IPS DF 6.9 (cell line): ENCODE measurements around the gene AIP.
"Not testable (repeated sequence)": the region's sequence is repeated elsewhere in the genome, so short reads cannot be mapped to it uniquely, and the experiment has no call there.

ENCODE experiments used
- DNase-seq: peaks from one replicate; pipeline ENCODE4 v3.0.0-alpha.2; 2013; ENCODE audit warnings: low read depth, low spot score
- H3K27ac ChIP-seq: one replicate; pipeline ENCODE4 v1.5.1; 2013; ENCODE audit warnings: low read length, control low read depth
- H3K27me3 ChIP-seq: 2 replicates; pipeline ENCODE4 v1.6.1; 2013; ENCODE audit warnings: mild to moderate bottlenecking, low read length; ENCODE audit not compliant: control insufficient read depth, insufficient read depth
- H3K36me3 ChIP-seq: 2 replicates; pipeline ENCODE4 v1.6.1; 2013; ENCODE audit warnings: low read length; ENCODE audit not compliant: control insufficient read depth, insufficient read depth
- H3K4me1 ChIP-seq: 2 replicates; pipeline ENCODE4 v1.6.1; 2013; ENCODE audit warnings: low read length; ENCODE audit not compliant: control insufficient read depth, insufficient read depth
- H3K4me3 ChIP-seq: 2 replicates; pipeline ENCODE4 v1.5.1; 2013; ENCODE audit warnings: mild to moderate bottlenecking, low read length
- H3K9me3 ChIP-seq: 2 replicates; pipeline ENCODE4 v1.6.1; 2013; ENCODE audit warnings: low read length, inconsistent platforms; ENCODE audit not compliant: control insufficient read depth, insufficient read depth
- WGBS: extraction: QIAGEN DNeasy Blood & Tissue Kit; methylation state at CpG from one replicate; pipeline ENCODE4 v1.1.7; 2013; ENCODE audit warnings: mixed read lengths, missing lambda C conversion rate; ENCODE audit not compliant: insufficient read length, insufficient coverage; 5-methylcytosine and 5-hydroxymethylcytosine counted together

AIP gene

DNA sequence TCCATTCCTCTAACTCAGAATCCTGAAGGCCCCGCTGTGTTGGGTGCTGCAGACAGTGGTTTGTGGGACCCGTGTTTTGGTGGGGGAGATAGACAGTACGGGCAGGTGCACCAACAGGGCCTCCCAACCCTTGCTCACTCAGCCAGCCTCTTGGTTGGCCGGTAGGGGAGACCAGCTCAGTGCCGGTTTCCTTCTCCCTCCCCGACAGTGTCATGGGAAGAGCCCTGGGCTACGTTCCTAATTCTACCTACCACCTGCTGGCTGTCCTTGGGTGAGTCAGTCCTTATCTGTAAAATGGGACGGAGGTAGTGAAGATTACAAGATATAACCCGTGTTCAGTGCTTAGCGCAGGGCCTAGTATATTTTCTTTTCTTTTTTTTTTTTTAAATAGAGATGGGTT, 19.6 kb upstream of the AIP start:
- Histone ChIP-seq H3K36me3 (no peaks in the 10 kb centered on the region), H3K4me1 (no peaks in the 10 kb centered on the region; the same call in 1 of the 2 replicates), H3K27ac (no peak overlapping the region), H3K27me3 (no peaks in the 10 kb centered on the region), H3K9me3 (no peaks in the 10 kb centered on the region), H3K4me3 (no peak overlapping the region)
- no CpG with 5 or more reads among the region's 10 CpGs for WGBS
- no peak for DNase-seq

DNA sequence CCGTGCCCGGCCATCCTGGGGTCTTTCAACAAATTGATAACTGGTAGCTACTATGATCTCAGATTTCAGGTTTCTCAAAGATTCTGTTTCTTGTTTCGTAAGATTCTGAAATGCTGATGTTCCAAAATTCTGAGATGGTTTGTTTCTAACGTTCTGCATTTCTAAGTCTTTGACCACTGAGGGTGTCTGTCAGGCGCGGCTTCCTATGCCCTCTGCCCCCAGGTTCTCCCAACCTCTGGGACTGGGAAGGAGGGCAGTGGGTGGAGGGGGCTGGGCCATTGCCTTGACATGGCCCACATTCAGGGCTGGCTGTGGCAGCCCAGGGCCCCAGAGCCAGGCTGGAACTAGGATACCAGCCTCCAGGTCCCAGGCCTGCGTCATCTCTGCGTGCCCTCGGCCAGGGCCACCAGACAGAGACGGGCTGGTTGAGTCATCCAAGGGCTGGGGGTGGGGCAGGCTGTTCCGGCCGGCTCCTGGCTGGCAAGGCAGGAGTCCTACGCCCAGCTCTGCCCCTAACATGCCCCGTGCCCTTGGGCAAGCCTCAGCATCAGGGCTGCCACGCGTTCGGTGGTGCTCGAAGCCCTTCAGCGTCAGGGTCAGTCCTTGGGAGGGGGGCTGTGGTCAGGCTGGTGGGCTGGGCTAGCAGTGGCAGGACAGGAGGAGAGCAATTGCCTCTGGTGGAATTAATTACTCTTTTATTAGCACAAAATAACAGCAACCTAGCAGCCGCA, 19.0 kb upstream of the AIP start:
- Histone ChIP-seq H3K36me3 (no peaks in the 10 kb centered on the region), H3K27ac (no peak overlapping the region), H3K4me3 (no peak overlapping the region), H3K4me1 (no peaks in the 10 kb centered on the region; the same call in 1 of the 2 replicates), H3K9me3 (no peaks in the 10 kb centered on the region), H3K27me3 (no peaks in the 10 kb centered on the region)
- no CpG with 5 or more reads among the region's 20 CpGs for WGBS
- no peak for DNase-seq

- Histone ChIP-seq H3K4me3 (peak overlapping the region; percentile 90), H3K9me3 (no peaks in the 10 kb centered on the region), H3K27me3 (no peaks in the 10 kb centered on the region), H3K27ac (no peak overlapping the region), H3K4me1 (no peaks in the 10 kb centered on the region; the same call in 1 of the 2 replicates), H3K36me3 (no peaks in the 10 kb centered on the region)
- DNase-seq, result peak; percentile 47
- WGBS, result no CpG with 5 or more reads among the region's 56 CpGs
Observed at GRCh38 chr11:67464411-67465188, 18.2 kb upstream of the AIP start.

GRCh38 chr11:67465189-67465510, 17.7 kb upstream of the AIP start:
- no peak overlapping the region for H3K27ac ChIP-seq
- WGBS, result no CpG with 5 or more reads among the region's 3 CpGs

GRCh38 chr11:67465530-67465929, 17.3 kb upstream of the AIP start:
- H3K27ac ChIP-seq, H3K36me3 ChIP-seq, H3K27me3 ChIP-seq, H3K9me3 ChIP-seq, DNase-seq, H3K4me1 ChIP-seq: not testable (repeated sequence)
- whole genome bisulfite sequencing, result no CpG with 5 or more reads among the region's 2 CpGs
- H3K4me3 ChIP-seq, result peak overlapping the region; percentile 90; the same call in 1 of the 2 replicates

More at GRCh38 chr11:67465189-67465510, 17.7 kb upstream of the AIP start:
- Histone ChIP-seq H3K4me3 (peak overlapping the region; percentile 90; the same call in 1 of the 2 replicates), H3K27me3 (no peaks in the 10 kb centered on the region), H3K4me1 (no peaks in the 10 kb centered on the region; the same call in 1 of the 2 replicates), H3K36me3 (no peaks in the 10 kb centered on the region), H3K9me3 (no peaks in the 10 kb centered on the region)
- DNase-seq, result no peak

GRCh38 chr11:67466367-67466766, 16.5 kb upstream of the AIP start:
- Histone ChIP-seq H3K9me3 (no peaks in the 10 kb centered on the region), H3K27ac (no peak overlapping the region), H3K27me3 (no peaks in the 10 kb centered on the region), H3K36me3 (no peaks in the 10 kb centered on the region), H3K4me3 (no peak overlapping the region), H3K4me1 (no peaks in the 10 kb centered on the region; the same call in 1 of the 2 replicates)
- WGBS, result no CpG with 5 or more reads among the region's 5 CpGs
- DNase-seq, result no peak

- Histone ChIP-seq H3K4me1 (no peaks in the 10 kb centered on the region; the same call in 1 of the 2 replicates), H3K27me3 (no peaks in the 10 kb centered on the region), H3K36me3 (no peaks in the 10 kb centered on the region), H3K9me3 (no peaks in the 10 kb centered on the region), H3K4me3 (no peak overlapping the region), H3K27ac (no peak overlapping the region)
- no peak for DNase-seq
- no CpG with 5 or more reads among the region's 11 CpGs for WGBS
Observed at GRCh38 chr11:67466962-67467771, 15.7 kb upstream of the AIP start.

- Histone ChIP-seq H3K4me3 (peak overlapping the region; percentile 93; the same call in 1 of the 2 replicates), H3K36me3 (no peaks in the 10 kb centered on the region), H3K9me3 (no peaks in the 10 kb centered on the region), H3K27me3 (no peaks in the 10 kb centered on the region), H3K27ac (no peak overlapping the region), H3K4me1 (no peaks in the 10 kb centered on the region; the same call in 1 of the 2 replicates)
- DNase-seq, result no peak
- no CpG with 5 or more reads among the region's 5 CpGs for WGBS
Observed at GRCh38 chr11:67468056-67468455, 14.8 kb upstream of the AIP start.

DNA sequence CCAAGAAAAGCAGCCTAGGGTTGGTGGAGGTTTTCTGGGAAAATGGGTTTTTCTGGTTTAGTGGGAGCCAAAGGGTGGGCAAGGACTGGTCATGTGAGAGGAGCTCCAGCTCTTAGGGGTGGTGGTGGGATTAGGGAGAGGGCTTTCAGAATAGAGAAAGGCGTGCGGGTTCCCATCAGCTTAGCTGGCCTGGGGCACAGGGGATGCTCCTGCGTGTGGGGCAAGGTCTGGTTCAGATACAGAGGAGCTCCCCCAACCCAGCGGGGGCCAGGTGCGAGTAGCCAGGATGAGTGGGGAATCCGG, 14.4 kb upstream of the AIP start:
- Histone ChIP-seq H3K9me3 (no peaks in the 10 kb centered on the region), H3K27me3 (no peaks in the 10 kb centered on the region), H3K36me3 (no peaks in the 10 kb centered on the region), H3K27ac (no peak overlapping the region), H3K4me1 (no peaks in the 10 kb centered on the region; the same call in 1 of the 2 replicates), H3K4me3 (peak overlapping the region; percentile 93; the same call in 1 of the 2 replicates)
- no CpG with 5 or more reads among the region's 6 CpGs for WGBS
- DNase-seq, result no peak
